OCI-LY1 (cell line): ENCODE measurements around the gene PABPC3.

Experiments used
- H2AFZ ChIP-seq: fragments of 200-600 bp; sonication (generic), shearing (Covaris generic); 2 replicates; pipeline ENCODE4 v1.6.0; 2014; ENCODE audit warnings: antibody characterized with exemption, mild to moderate bottlenecking, low read length
- H3F3A ChIP-seq: fragments of 200-600 bp; sonication (generic), shearing (Covaris generic); 2 replicates; pipeline ENCODE4 v1.6.0; 2014; ENCODE audit warnings: mild to moderate bottlenecking, antibody characterized with exemption, low read length, moderate library complexity; ENCODE audit not compliant: insufficient read depth
- H3K27ac ChIP-seq: fragments of 200-600 bp; sonication (generic); 2 replicates; pipeline ENCODE4 v1.5.1; 2014; ENCODE audit warnings: low read length, mixed run types, mild to moderate bottlenecking, low read depth; ENCODE audit not compliant: poor library complexity, severe bottlenecking
- H3K27me3 ChIP-seq: fragments of 200-600 bp; sonication (generic); 2 replicates; pipeline ENCODE4 v1.6.0; 2014; ENCODE audit warnings: antibody characterized with exemption, mild to moderate bottlenecking, low read length, moderate library complexity; ENCODE audit not compliant: insufficient read depth
- H3K36me3 ChIP-seq: fragments of 200-600 bp; sonication (generic); 2 replicates; pipeline ENCODE4 v1.6.1; 2014; ENCODE audit warnings: mild to moderate bottlenecking, antibody characterized with exemption, low read length, moderate library complexity, mixed read lengths; ENCODE audit not compliant: insufficient read depth
- H3K4me1 ChIP-seq: fragments of 200-600 bp; sonication (generic); 2 replicates; pipeline ENCODE4 v1.5.1; 2014; ENCODE audit warnings: mild to moderate bottlenecking, low read length, moderate library complexity; ENCODE audit not compliant: insufficient read depth, severe bottlenecking
- H3K4me2 ChIP-seq: fragments of 200-600 bp; sonication (generic), shearing (Covaris generic); 2 replicates; pipeline ENCODE4 v1.6.1; 2014; ENCODE audit warnings: low read length
- H3K4me3 ChIP-seq: fragments of 200-600 bp; sonication (generic); 2 replicates; pipeline ENCODE4 v1.5.1; 2014; ENCODE audit warnings: low read length, low read depth, mild to moderate bottlenecking, mixed read lengths; ENCODE audit not compliant: poor library complexity, severe bottlenecking
- H3K79me2 ChIP-seq: fragments of 200-600 bp; shearing (Covaris generic); 2 replicates; pipeline ENCODE4 v1.6.1; 2016; ENCODE audit warnings: mixed run types, low read length, mixed read lengths; ENCODE audit not compliant: insufficient read depth
- H3K9ac ChIP-seq: fragments of 200-600 bp; sonication (generic), shearing (Covaris generic); 2 replicates; pipeline ENCODE4 v1.6.1; 2014; ENCODE audit warnings: mild to moderate bottlenecking, low read length, mixed read lengths
- H3K9me2 ChIP-seq: fragments of 200-600 bp; sonication (generic), shearing (Covaris generic); 2 replicates; pipeline ENCODE4 v1.6.1; 2014; ENCODE audit warnings: low read depth, mild to moderate bottlenecking, low read length, mixed read lengths
- H3K9me3 ChIP-seq: fragments of 200-600 bp; shearing (Covaris generic); 2 replicates; pipeline ENCODE4 v1.6.1; 2014; ENCODE audit warnings: low read length, mixed read lengths
- H4K20me1 ChIP-seq: fragments of 200-600 bp; sonication (generic), shearing (Covaris generic); 2 replicates; pipeline ENCODE4 v1.6.0; 2016; ENCODE audit warnings: mild to moderate bottlenecking, low read length; ENCODE audit not compliant: insufficient read depth
- EZH2 ChIP-seq: fragments of 200-600 bp; sonication (generic), shearing (Covaris generic); IDR thresholded peaks from 2 replicates; pipeline ENCODE4 v1.8.0; 2017; ENCODE audit warnings: borderline replicate concordance, mixed run types, mild to moderate bottlenecking, antibody characterized with exemption, low read length, moderate library complexity, mixed read lengths
- TF ChIP-seq, protein P1 (sequence below): fragments of 200-600 bp; sonication (generic), shearing (Covaris generic); IDR thresholded peaks from 2 replicates; pipeline ENCODE4 v1.5.1; 2017; ENCODE audit warnings: mild to moderate bottlenecking, antibody characterized with exemption, low read length, moderate library complexity, mixed read lengths

PABPC3 gene

DNA sequence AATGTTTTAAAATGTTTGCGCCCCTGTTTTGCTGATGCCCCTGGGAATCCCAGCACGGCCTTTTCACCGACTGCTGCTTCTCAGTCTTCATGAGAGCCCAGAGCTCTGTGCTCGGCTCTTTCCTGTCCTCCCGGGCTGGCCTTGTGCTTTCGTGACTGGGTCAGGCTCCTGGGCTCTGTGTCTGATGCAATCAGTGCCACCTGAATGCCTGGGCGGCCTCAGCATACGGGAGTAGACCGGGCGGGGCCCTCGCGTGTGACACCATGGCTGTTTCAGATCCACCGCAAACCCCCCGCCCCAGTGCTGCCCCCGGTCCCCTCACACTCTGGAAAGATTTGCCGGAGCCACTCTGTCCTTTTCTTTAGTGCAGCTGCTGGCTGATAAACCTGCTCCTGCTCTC lies 21.4 kb downstream of the PABPC3 start:
- no peak overlapping the region for H3K4me2 ChIP-seq
- no peaks in the 10 kb centered on the region for H3F3A ChIP-seq
- no peak overlapping the region for H3K27ac ChIP-seq
- H3K27me3 ChIP-seq: no peaks in the 10 kb centered on the region
- no peak overlapping the region for H3K9ac ChIP-seq
- H3K9me2 ChIP-seq: no peaks in the 10 kb centered on the region
- H3K79me2 ChIP-seq: no peaks in the 10 kb centered on the region
- H3K4me3 ChIP-seq: no peak overlapping the region
- no peaks in the 10 kb centered on the region for H3K9me3 ChIP-seq
- H3K36me3 ChIP-seq: no peaks in the 10 kb centered on the region
- TF ChIP-seq, protein P1, sequence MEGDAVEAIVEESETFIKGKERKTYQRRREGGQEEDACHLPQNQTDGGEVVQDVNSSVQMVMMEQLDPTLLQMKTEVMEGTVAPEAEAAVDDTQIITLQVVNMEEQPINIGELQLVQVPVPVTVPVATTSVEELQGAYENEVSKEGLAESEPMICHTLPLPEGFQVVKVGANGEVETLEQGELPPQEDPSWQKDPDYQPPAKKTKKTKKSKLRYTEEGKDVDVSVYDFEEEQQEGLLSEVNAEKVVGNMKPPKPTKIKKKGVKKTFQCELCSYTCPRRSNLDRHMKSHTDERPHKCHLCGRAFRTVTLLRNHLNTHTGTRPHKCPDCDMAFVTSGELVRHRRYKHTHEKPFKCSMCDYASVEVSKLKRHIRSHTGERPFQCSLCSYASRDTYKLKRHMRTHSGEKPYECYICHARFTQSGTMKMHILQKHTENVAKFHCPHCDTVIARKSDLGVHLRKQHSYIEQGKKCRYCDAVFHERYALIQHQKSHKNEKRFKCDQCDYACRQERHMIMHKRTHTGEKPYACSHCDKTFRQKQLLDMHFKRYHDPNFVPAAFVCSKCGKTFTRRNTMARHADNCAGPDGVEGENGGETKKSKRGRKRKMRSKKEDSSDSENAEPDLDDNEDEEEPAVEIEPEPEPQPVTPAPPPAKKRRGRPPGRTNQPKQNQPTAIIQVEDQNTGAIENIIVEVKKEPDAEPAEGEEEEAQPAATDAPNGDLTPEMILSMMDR: no peak
- TF ChIP-seq EZH2: no peak
- H3K4me1 ChIP-seq: no peaks in the 10 kb centered on the region
- no peaks in the 10 kb centered on the region for H4K20me1 ChIP-seq
- H2AFZ ChIP-seq: no peak overlapping the region

DNA sequence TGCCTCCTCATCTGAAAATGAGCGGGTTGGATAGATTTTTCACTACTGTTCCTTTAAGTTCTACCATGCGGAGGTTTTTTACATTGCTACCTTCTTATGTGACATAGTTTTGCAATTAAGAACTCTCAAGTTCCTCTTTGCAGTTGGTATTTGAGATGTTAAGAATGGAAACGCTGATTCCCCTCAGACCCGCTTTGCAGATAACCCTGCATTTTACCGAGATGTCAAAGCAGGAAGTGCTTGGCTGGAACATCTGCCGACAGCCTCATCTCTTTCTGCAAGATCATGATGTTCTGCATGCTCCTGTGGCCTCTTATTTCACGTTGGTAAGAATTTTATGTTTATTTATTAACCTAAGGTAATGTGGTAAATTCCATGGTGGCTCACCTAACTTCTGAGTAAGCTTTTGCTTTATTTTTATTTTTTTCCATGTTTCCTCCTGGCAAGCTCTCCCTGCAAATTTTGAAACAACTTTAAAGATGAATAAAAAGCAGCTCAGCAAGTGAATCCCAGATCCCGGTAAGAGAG lies 22.5 kb downstream of the PABPC3 start:
- TF ChIP-seq EZH2: no peak
- TF ChIP-seq, protein P1: no peak

GRCh38 chr13:25130944-25131343 lies 35.0 kb downstream of the PABPC3 start:
- H3K36me3 ChIP-seq: no peaks in the 10 kb centered on the region
- no peak overlapping the region for H3K27ac ChIP-seq
- no peaks in the 10 kb centered on the region for H3K27me3 ChIP-seq

More for the DNA sequence above, 22.5 kb downstream of the PABPC3 start:
- Histone ChIP-seq H3K9ac (no peak overlapping the region), H3K9me3 (no peaks in the 10 kb centered on the region), H3K79me2 (no peaks in the 10 kb centered on the region), H3K9me2 (no peaks in the 10 kb centered on the region), H3K4me3 (no peak overlapping the region), H3F3A (no peaks in the 10 kb centered on the region), H3K27ac (no peak overlapping the region), H3K4me2 (no peak overlapping the region), H4K20me1 (no peaks in the 10 kb centered on the region), H3K36me3 (no peaks in the 10 kb centered on the region), H3K27me3 (no peaks in the 10 kb centered on the region), H3K4me1 (no peaks in the 10 kb centered on the region), H2AFZ (no peak overlapping the region)

DNA sequence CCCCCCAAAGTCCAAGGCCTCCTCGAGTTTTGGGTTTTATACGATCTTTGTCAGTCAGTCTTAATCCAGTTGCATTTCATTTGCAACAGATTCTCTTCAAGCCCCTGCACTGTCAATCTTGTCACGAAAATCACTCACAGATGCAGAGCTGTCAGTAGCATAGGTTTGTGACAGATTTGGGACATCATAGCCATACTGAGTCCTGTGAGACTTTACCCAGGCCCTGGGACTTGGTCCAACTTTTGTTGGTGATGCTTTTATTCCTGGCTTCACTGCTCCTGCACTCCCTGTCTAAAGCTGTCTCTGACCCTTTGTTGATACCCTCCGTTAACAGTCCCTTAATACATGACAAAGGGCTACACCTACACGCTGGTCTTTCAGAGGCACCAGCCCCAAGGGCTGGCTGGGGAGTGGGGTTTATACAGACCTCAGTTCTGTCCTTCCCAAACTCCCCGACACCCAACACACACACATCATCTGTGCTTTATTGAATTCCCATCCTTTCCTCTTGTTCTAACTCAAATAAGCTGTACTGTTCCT lies 36.0 kb downstream of the PABPC3 start:
- Histone ChIP-seq H3K4me3 (no peak overlapping the region), H3K4me2 (no peak overlapping the region), H2AFZ (no peak overlapping the region), H3K36me3 (no peaks in the 10 kb centered on the region), H3K4me1 (no peaks in the 10 kb centered on the region), H3F3A (no peaks in the 10 kb centered on the region), H3K9me3 (no peaks in the 10 kb centered on the region), H3K27ac (no peak overlapping the region), H3K79me2 (no peaks in the 10 kb centered on the region), H4K20me1 (no peaks in the 10 kb centered on the region), H3K9me2 (no peaks in the 10 kb centered on the region), H3K27me3 (no peaks in the 10 kb centered on the region), H3K9ac (no peak overlapping the region)
- TF ChIP-seq EZH2: no peak
- TF ChIP-seq, protein P1: no peak

More at GRCh38 chr13:25130944-25131343, 35.0 kb downstream of the PABPC3 start:
- H3K79me2 ChIP-seq: no peaks in the 10 kb centered on the region
- H3K4me1 ChIP-seq: no peaks in the 10 kb centered on the region
- no peaks in the 10 kb centered on the region for H3F3A ChIP-seq
- no peaks in the 10 kb centered on the region for H4K20me1 ChIP-seq
- no peak for TF ChIP-seq EZH2
- no peaks in the 10 kb centered on the region for H3K9me3 ChIP-seq
- no peak overlapping the region for H2AFZ ChIP-seq
- no peaks in the 10 kb centered on the region for H3K9me2 ChIP-seq
- H3K4me2 ChIP-seq: no peak overlapping the region
- H3K9ac ChIP-seq: no peak overlapping the region
- no peak overlapping the region for H3K4me3 ChIP-seq
